ENCODE data around the gene TIMM8A. TPM values are rescaled to one million over a fixed set of nuclear protein-coding genes. Genes with fewer than 3 reads are reported as not detected.

TIMM8A gene
- total and polyA plus RNA-seq, 2 of the 13 experiments (the other 11 are each of a cell fraction or from before 2014, with no cell fraction given): 6.1 to 25.5 TPM

GRCh38 chrX:101386542-101386885 is 38.0 kb upstream of the TIMM8A start:
- no peaks in the 10 kb centered on the region for H4K20me1 ChIP-seq (ENCODE audit: insufficient read depth, low read length)
- no peak overlapping the region for H3K9ac ChIP-seq (ENCODE audit: insufficient read depth, low read depth, low read length)
- no peaks in the 10 kb centered on the region for H3K36me3 ChIP-seq (replicated peaks in 1 of 2; ENCODE audit: control insufficient read depth in 1 of 2, insufficient read depth in 2 of 2, low read length in 2 of 2)
- intact Hi-C loops (cut with micrococcal nuclease; ENCODE audit: unreplicated experiment) (no loop called here), in situ Hi-C loops (cut with HindIII; ENCODE audit: extremely low pct_ligation_motif_present, low pct_unique_long_range_greater_than_20kb) (no loop called here)
- WGBS (ENCODE audit: low lambda C conversion rate): 70% methylated on average over 5 of the region's 6 CpGs
- H3K4me1 ChIP-seq (ENCODE audit: insufficient read depth, low read length): no peaks in the 10 kb centered on the region
- H3K9me3 ChIP-seq (ENCODE audit: low read length): no peaks in the 10 kb centered on the region
- H3K4me3 ChIP-seq (replicated peaks in 1 of 3; ENCODE audit: insufficient read depth in 1 of 3, low read depth in 2 of 3, low read length in 3 of 3): no peak overlapping the region
- POLR2A ChIA-PET: no interaction called here
- no peak for DNase-seq (ENCODE audit: low spot score)
- no peak for ATAC-seq
- CTCF ChIA-PET (ENCODE audit: low intra/inter-chr PET ratio, low total read pairs): no interaction called here
- H2AFZ ChIP-seq (ENCODE audit: low read length): no peak overlapping the region
- no peak for FAIRE-seq
- H3K27me3 ChIP-seq (ENCODE audit: control insufficient read depth in 1 of 2, insufficient read depth in 2 of 2, low read length in 2 of 2): no peaks in the 10 kb centered on the region; a peak in 1 of 5 replicates
- TF ChIP-seq ELF1 (CRISPR knock-in tag; IDR thresholded peaks at IDR 0.05): no peak
- TF ChIP-seq ZFP90 (CRISPR knock-in tag; IDR thresholded peaks at IDR 0.05; ENCODE audit: borderline replicate concordance): no peak
- TF ChIP-seq AHR (CRISPR knock-in tag; IDR thresholded peaks at IDR 0.05): no peak
- no peak for TF ChIP-seq RARA (CRISPR knock-in tag; IDR thresholded peaks at IDR 0.05)
- no peak for TF ChIP-seq ZNF670 (CRISPR knock-in tag; IDR thresholded peaks at IDR 0.05; ENCODE audit: borderline replicate concordance)
- no peak for TF ChIP-seq SP140L (CRISPR knock-in tag; IDR thresholded peaks at IDR 0.05; ENCODE audit: borderline replicate concordance)
- no peak for TF ChIP-seq ZNF138 (CRISPR knock-in tag; IDR thresholded peaks at IDR 0.05; ENCODE audit: low read depth)
- TF ChIP-seq ZNF235 (CRISPR knock-in tag; IDR thresholded peaks at IDR 0.05; ENCODE audit: borderline replicate concordance): no peak
- no peak for TF ChIP-seq RXRB (CRISPR knock-in tag; IDR thresholded peaks at IDR 0.05; ENCODE audit: borderline replicate concordance)
- TF ChIP-seq SPEN (CRISPR knock-in tag; IDR thresholded peaks at IDR 0.05; ENCODE audit: low read depth): no peak
- no peak for TF ChIP-seq HNRNPK (IDR thresholded peaks at IDR 0.05; ENCODE audit: low read depth, low read length, poor library complexity, severe bottlenecking)
- no peak for TF ChIP-seq ZFP36L2 (CRISPR knock-in tag; IDR thresholded peaks at IDR 0.05)
- TF ChIP-seq JUN (CRISPR knock-in tag; IDR thresholded peaks at IDR 0.05): no peak
- H3K79me2 ChIP-seq (ENCODE audit: insufficient read depth, low read length): peaks cover 6% of the 10 kb centered on the region
- BruUV-seq (replicated peaks): no TSS peak
- no peak overlapping the region for H3K4me2 ChIP-seq (ENCODE audit: low read depth, low read length)
- H3K27ac ChIP-seq (ENCODE audit: extremely low read length, insufficient read depth, low read length): no peak overlapping the region

Data from HepG2 (cell line).